Measurements from ENCODE around the gene MUC4.
"Not testable (repeated sequence)": the region's sequence is repeated elsewhere in the genome, so short reads cannot be mapped to it uniquely, and the experiment has no call there.

MUC4 gene

GRCh38 chr3:195771646-195772300 is 40.0 kb downstream of the MUC4 start:
- no peak overlapping the region for H3K27ac ChIP-seq
- TF ChIP-seq CTCF (IDR thresholded peaks at IDR 0.05), result no peak
- no peak for TF ChIP-seq ZFX (IDR thresholded peaks at IDR 0.05; ENCODE audit: borderline replicate concordance)

GRCh38 chr3:195770841-195771645 is 40.7 kb downstream of the MUC4 start:
- not testable (repeated sequence) for H3K27ac ChIP-seq

- H3K27ac ChIP-seq, result no peak overlapping the region
- no peak for TF ChIP-seq ZFX (IDR thresholded peaks at IDR 0.05; ENCODE audit: borderline replicate concordance)
- no peak for TF ChIP-seq CTCF (IDR thresholded peaks at IDR 0.05)
Observed at GRCh38 chr3:195770081-195770840, 41.5 kb downstream of the MUC4 start.

GRCh38 chr3:195769551-195769950 is 42.2 kb downstream of the MUC4 start:
- H3K27ac ChIP-seq, result no peak overlapping the region
- TF ChIP-seq ZFX (IDR thresholded peaks at IDR 0.05; ENCODE audit: borderline replicate concordance) (no peak), CTCF (IDR thresholded peaks at IDR 0.05) (no peak)

- H3K27ac ChIP-seq, result no peak overlapping the region
- TF ChIP-seq CTCF (IDR thresholded peaks at IDR 0.05), result no peak
- no peak for TF ChIP-seq ZFX (IDR thresholded peaks at IDR 0.05; ENCODE audit: borderline replicate concordance)
Observed at GRCh38 chr3:195768831-195769303, 42.9 kb downstream of the MUC4 start.

- H3K27ac ChIP-seq, result no peak overlapping the region
- no peak for TF ChIP-seq CTCF (IDR thresholded peaks at IDR 0.05)
- TF ChIP-seq ZFX (IDR thresholded peaks at IDR 0.05; ENCODE audit: borderline replicate concordance), result no peak
Observed at GRCh38 chr3:195768414-195768813, 43.3 kb downstream of the MUC4 start.

- H3K27ac ChIP-seq, result no peak overlapping the region
- no peak for TF ChIP-seq CTCF (IDR thresholded peaks at IDR 0.05)
- no peak for TF ChIP-seq ZFX (IDR thresholded peaks at IDR 0.05; ENCODE audit: borderline replicate concordance)
Observed at GRCh38 chr3:195767792-195768191, 43.9 kb downstream of the MUC4 start.
